Measurements from ENCODE around the gene PPP4R4. TPM values are rescaled to one million over a fixed set of nuclear protein-coding genes. Genes with fewer than 3 reads are reported as not detected.
"Not testable (repeated sequence)": the region's sequence is repeated elsewhere in the genome, so short reads cannot be mapped to it uniquely, and the experiment has no call there.

The PPP4R4 gene
- total and polyA plus RNA-seq, 4 donors: 0.08 to 0.93 (median 0.10) TPM; not detected in 1

- ATAC-seq (ENCODE audit: low FRiP score) (no peak), DNase-seq (no peak)
- H3K4me1 ChIP-seq (ENCODE audit: control insufficient read depth in 1 of 2, insufficient read depth in 2 of 2, low read length in 2 of 2): no peaks in the 10 kb centered on the region
- no peaks in the 10 kb centered on the region for H3K27me3 ChIP-seq (ENCODE audit: control insufficient read depth in 1 of 2, insufficient read depth in 2 of 2, low read length in 1 of 2)
- H3K27ac ChIP-seq (ENCODE audit: low read depth in 1 of 2, low read length in 2 of 2): no peak overlapping the region
- H3K36me3 ChIP-seq (ENCODE audit: control insufficient read depth in 1 of 2, insufficient read depth in 2 of 2, low read length in 1 of 2): no peaks in the 10 kb centered on the region
- 58 to 66% methylated on average over 3 of the region's 3 CpGs for WGBS, 2 donors
- intact Hi-C loops (cut with DNase I): no loop called here
- no peaks in the 10 kb centered on the region for H3K9me3 ChIP-seq (ENCODE audit: control insufficient read depth, low read length)
- no peak overlapping the region for H3K4me3 ChIP-seq (ENCODE audit: low read length in 2 of 2)
Observed at GRCh38 chr14:94142247-94142646, 31.9 kb upstream of the PPP4R4 start.

DNA sequence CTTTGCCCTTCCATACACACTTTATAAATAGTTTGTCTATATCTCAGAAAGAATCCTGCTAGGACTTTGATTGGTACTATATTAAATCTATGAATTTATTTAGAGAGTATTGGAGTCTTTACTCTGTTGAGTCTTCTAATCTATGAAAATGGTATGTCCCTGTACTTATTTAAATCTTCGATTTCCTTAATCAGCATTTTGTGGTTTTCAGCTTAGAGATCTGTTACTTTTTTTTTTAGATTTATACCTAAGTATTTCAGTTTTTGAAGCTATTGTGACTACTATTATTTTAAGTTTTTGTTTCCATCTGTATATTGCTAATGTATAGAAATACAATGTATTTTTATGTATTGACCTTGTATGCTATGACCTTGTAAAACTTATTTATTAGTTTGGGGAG is 31.3 kb upstream of the PPP4R4 start:
- H3K4me1 ChIP-seq (ENCODE audit: control insufficient read depth in 1 of 2, insufficient read depth in 2 of 2, low read length in 2 of 2): no peaks in the 10 kb centered on the region
- ATAC-seq (ENCODE audit: low FRiP score) (no peak), DNase-seq (no peak)
- intact Hi-C loops (cut with DNase I): no loop called here
- H3K27ac ChIP-seq (ENCODE audit: low read depth in 1 of 2, low read length in 2 of 2): no peak overlapping the region
- H3K27me3 ChIP-seq (ENCODE audit: control insufficient read depth in 1 of 2, insufficient read depth in 2 of 2, low read length in 1 of 2): no peaks in the 10 kb centered on the region
- no peaks in the 10 kb centered on the region for H3K36me3 ChIP-seq (ENCODE audit: control insufficient read depth in 1 of 2, insufficient read depth in 2 of 2, low read length in 1 of 2)
- no peaks in the 10 kb centered on the region for H3K9me3 ChIP-seq (ENCODE audit: control insufficient read depth, low read length)
- WGBS, 2 donors: 88 to 96% methylated on average over 1 of the region's 1 CpG
- no peak overlapping the region for H3K4me3 ChIP-seq (ENCODE audit: low read length in 2 of 2)

DNA sequence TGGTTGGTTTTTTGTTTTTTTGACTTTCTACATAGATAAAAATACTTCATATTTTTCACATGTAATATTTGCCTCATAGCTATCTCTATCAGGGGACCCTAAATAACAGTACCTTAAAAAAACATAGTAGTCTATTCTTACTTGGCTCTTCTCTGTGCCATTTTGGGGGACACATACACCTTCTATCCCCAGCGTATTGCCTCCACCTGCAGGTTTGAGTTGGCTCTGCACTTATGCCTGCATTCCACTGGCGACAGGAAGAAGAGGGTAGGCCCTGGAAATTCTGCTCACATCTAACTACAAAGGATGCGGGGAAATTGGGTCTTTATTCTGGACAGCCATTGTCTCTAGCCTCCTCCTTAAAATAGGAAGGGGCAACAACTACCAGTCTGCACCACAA is 30.9 kb upstream of the PPP4R4 start:
- no peaks in the 10 kb centered on the region for H3K27me3 ChIP-seq (ENCODE audit: control insufficient read depth in 1 of 2, insufficient read depth in 2 of 2, low read length in 1 of 2)
- no peaks in the 10 kb centered on the region for H3K9me3 ChIP-seq (ENCODE audit: control insufficient read depth, low read length)
- H3K4me1 ChIP-seq (ENCODE audit: control insufficient read depth in 1 of 2, insufficient read depth in 2 of 2, low read length in 2 of 2): no peaks in the 10 kb centered on the region
- WGBS, 2 donors: 78 to 79% methylated on average over 3 of the region's 3 CpGs
- intact Hi-C loops (cut with DNase I): no loop called here
- no peaks in the 10 kb centered on the region for H3K36me3 ChIP-seq (ENCODE audit: control insufficient read depth in 1 of 2, insufficient read depth in 2 of 2, low read length in 1 of 2)
- no peak overlapping the region for H3K4me3 ChIP-seq (ENCODE audit: low read length in 2 of 2)
- ATAC-seq (ENCODE audit: low FRiP score) (no peak), DNase-seq (no peak)
- no peak overlapping the region for H3K27ac ChIP-seq (ENCODE audit: low read depth in 1 of 2, low read length in 2 of 2)

DNA sequence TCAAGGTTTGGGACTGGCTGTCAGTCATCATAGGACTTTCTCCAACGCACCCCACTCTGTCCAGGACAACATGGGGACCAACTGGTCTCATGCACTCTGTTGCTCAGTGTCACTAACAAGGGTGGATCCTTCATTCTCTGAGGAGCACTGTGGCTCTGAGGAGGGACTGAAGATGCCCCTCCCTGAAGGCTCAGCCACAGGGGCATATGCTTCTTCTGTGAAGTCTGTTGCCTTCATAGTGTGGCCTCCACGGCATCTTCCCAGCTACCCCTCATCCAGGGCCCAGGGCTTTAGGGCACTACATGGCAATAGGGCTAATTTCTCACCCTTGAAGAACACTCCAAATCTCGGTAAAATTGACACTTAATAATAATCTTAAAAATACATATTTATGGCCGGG is 30.4 kb upstream of the PPP4R4 start:
- 90 to 92% methylated on average over 4 of the region's 4 CpGs for WGBS, 2 donors
- ATAC-seq (ENCODE audit: low FRiP score): no peak
- H3K27me3 ChIP-seq (ENCODE audit: control insufficient read depth in 1 of 2, insufficient read depth in 2 of 2, low read length in 1 of 2): no peaks in the 10 kb centered on the region

GRCh38 chr14:94144765-94145164 is 29.4 kb upstream of the PPP4R4 start:
- Histone ChIP-seq H3K36me3 (ENCODE audit: control insufficient read depth in 1 of 2, insufficient read depth in 2 of 2, low read length in 1 of 2) (no peaks in the 10 kb centered on the region), H3K9me3 (ENCODE audit: control insufficient read depth, low read length) (no peaks in the 10 kb centered on the region), H3K4me3 (ENCODE audit: low read length in 2 of 2) (no peak overlapping the region), H3K27ac (ENCODE audit: low read depth in 1 of 2, low read length in 2 of 2) (no peak overlapping the region), H3K27me3 (ENCODE audit: control insufficient read depth in 1 of 2, insufficient read depth in 2 of 2, low read length in 1 of 2) (no peaks in the 10 kb centered on the region), H3K4me1 (ENCODE audit: control insufficient read depth in 1 of 2, insufficient read depth in 2 of 2, low read length in 2 of 2) (no peaks in the 10 kb centered on the region)
- intact Hi-C loops (cut with DNase I): no loop called here
- 67 to 75% methylated on average over 1 of the region's 1 CpG for WGBS, 2 donors
- ATAC-seq (ENCODE audit: low FRiP score): no peak
- peak in 1 of 2 donors; percentile 56 for DNase-seq

More for the DNA sequence above, 30.4 kb upstream of the PPP4R4 start:
- Histone ChIP-seq H3K4me3 (ENCODE audit: low read length in 2 of 2) (no peak overlapping the region), H3K9me3 (ENCODE audit: control insufficient read depth, low read length) (no peaks in the 10 kb centered on the region), H3K4me1 (ENCODE audit: control insufficient read depth in 1 of 2, insufficient read depth in 2 of 2, low read length in 2 of 2) (no peaks in the 10 kb centered on the region), H3K36me3 (ENCODE audit: control insufficient read depth in 1 of 2, insufficient read depth in 2 of 2, low read length in 1 of 2) (no peaks in the 10 kb centered on the region), H3K27ac (ENCODE audit: low read depth in 1 of 2, low read length in 2 of 2) (no peak overlapping the region)
- no peak for DNase-seq
- intact Hi-C loops (cut with DNase I): no loop called here

DNA sequence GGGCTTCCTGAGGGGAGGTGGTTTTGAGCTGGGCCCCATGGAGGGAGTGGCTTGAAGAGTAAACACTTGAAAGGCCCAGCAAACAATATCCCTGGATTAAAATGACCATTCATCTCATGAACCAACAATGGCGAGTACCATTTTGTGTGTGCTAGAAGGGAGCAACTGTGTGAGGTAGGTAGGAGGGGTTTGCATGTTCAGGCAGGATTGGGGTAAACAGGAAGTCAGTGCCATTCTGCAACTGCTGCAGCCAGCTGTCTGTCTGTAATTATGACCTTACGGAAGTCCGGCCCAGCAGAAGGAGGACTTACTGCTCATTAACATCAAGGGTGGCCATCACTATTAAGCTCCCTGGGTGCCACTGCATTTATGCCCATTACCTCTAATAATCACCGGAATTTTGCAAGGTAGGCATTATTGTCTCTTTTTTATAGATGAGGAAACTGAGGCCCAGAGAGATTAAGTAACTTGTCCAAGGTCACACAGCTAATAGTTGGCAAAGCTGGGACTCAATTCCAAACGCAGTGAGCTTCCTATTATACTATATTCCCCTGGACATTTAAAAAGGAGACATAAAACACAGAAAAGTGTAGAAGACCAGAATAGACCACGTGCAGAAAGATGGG is 28.1 kb upstream of the PPP4R4 start:
- WGBS, 2 donors: 68 to 85% methylated on average over 6 of the region's 6 CpGs
- ATAC-seq (ENCODE audit: low FRiP score): no peak
- no peaks in the 10 kb centered on the region for H3K27me3 ChIP-seq (ENCODE audit: control insufficient read depth in 1 of 2, insufficient read depth in 2 of 2, low read length in 1 of 2)
- no peaks in the 10 kb centered on the region for H3K36me3 ChIP-seq (ENCODE audit: control insufficient read depth in 1 of 2, insufficient read depth in 2 of 2, low read length in 1 of 2)
- no peak for DNase-seq
- H3K27ac ChIP-seq (ENCODE audit: low read depth in 1 of 2, low read length in 2 of 2): no peak overlapping the region
- no peaks in the 10 kb centered on the region for H3K9me3 ChIP-seq (ENCODE audit: control insufficient read depth, low read length)
- H3K4me3 ChIP-seq (ENCODE audit: low read length in 2 of 2): no peak overlapping the region
- H3K4me1 ChIP-seq (ENCODE audit: control insufficient read depth in 1 of 2, insufficient read depth in 2 of 2, low read length in 2 of 2): no peaks in the 10 kb centered on the region
- intact Hi-C loops (cut with DNase I): no loop called here

- WGBS, 2 donors: 53 to 72% methylated on average over 1 of the region's 1 CpG
- H3K36me3 ChIP-seq (ENCODE audit: control insufficient read depth in 1 of 2, insufficient read depth in 2 of 2, low read length in 1 of 2): no peaks in the 10 kb centered on the region
- H3K4me1 ChIP-seq (ENCODE audit: control insufficient read depth in 1 of 2, insufficient read depth in 2 of 2, low read length in 2 of 2): no peaks in the 10 kb centered on the region
- no peaks in the 10 kb centered on the region for H3K27me3 ChIP-seq (ENCODE audit: control insufficient read depth in 1 of 2, insufficient read depth in 2 of 2, low read length in 1 of 2)
- intact Hi-C loops (cut with DNase I): no loop called here
- ATAC-seq (ENCODE audit: low FRiP score): no peak
- no peak for DNase-seq
- H3K9me3 ChIP-seq (ENCODE audit: control insufficient read depth, low read length): no peaks in the 10 kb centered on the region
- no peak overlapping the region for H3K4me3 ChIP-seq (ENCODE audit: low read length in 2 of 2)
- H3K27ac ChIP-seq (ENCODE audit: low read depth in 1 of 2, low read length in 2 of 2): no peak overlapping the region
Observed at GRCh38 chr14:94152676-94153075, 21.4 kb upstream of the PPP4R4 start.

GRCh38 chr14:94153750-94154342 is 20.3 kb upstream of the PPP4R4 start:
- 82 to 89% methylated on average over 6 of the region's 6 CpGs for WGBS, 2 donors
- Histone ChIP-seq H3K36me3 (ENCODE audit: control insufficient read depth in 1 of 2, insufficient read depth in 2 of 2, low read length in 1 of 2) (no peaks in the 10 kb centered on the region), H3K27ac (ENCODE audit: low read depth in 1 of 2, low read length in 2 of 2) (no peak overlapping the region), H3K4me1 (ENCODE audit: control insufficient read depth in 1 of 2, insufficient read depth in 2 of 2, low read length in 2 of 2) (no peaks in the 10 kb centered on the region), H3K9me3 (ENCODE audit: control insufficient read depth, low read length) (no peaks in the 10 kb centered on the region), H3K4me3 (ENCODE audit: low read length in 2 of 2) (no peak overlapping the region), H3K27me3 (ENCODE audit: control insufficient read depth in 1 of 2, insufficient read depth in 2 of 2, low read length in 1 of 2) (no peaks in the 10 kb centered on the region)
- intact Hi-C loops (cut with DNase I): no loop called here
- DNase-seq (no peak), ATAC-seq (ENCODE audit: low FRiP score) (no peak)

GRCh38 chr14:94156143-94156542 is 18.0 kb upstream of the PPP4R4 start:
- WGBS, 2 donors: 91 to 94% methylated on average over 1 of the region's 1 CpG
- H3K27ac ChIP-seq (ENCODE audit: low read depth in 1 of 2, low read length in 2 of 2); ATAC-seq (ENCODE audit: low FRiP score); intact Hi-C loops (cut with DNase I); H3K4me3 ChIP-seq (ENCODE audit: low read length in 2 of 2); H3K4me1 ChIP-seq (ENCODE audit: control insufficient read depth in 1 of 2, insufficient read depth in 2 of 2, low read length in 2 of 2); H3K36me3 ChIP-seq (ENCODE audit: control insufficient read depth in 1 of 2, insufficient read depth in 2 of 2, low read length in 1 of 2); H3K9me3 ChIP-seq (ENCODE audit: control insufficient read depth, low read length); H3K27me3 ChIP-seq (ENCODE audit: control insufficient read depth in 1 of 2, insufficient read depth in 2 of 2, low read length in 1 of 2); DNase-seq: not testable (repeated sequence)

Measured in aorta (tissue), 5 donors.